GM19467 (cell line): Measurements from ENCODE around the gene SEMG1.

Experiments used
- ATAC-seq: cut with Tn5 transposase; IDR thresholded peaks from one replicate; pipeline ENCODE4 v1.9.1; 2021; ENCODE audit warnings: mild to moderate bottlenecking, moderate library complexity; ENCODE audit not compliant: unreplicated experiment

Gene SEMG1

GRCh38 chr20:45206725-45207124 lies at the start of gene SEMG1:
SEMG1 (plus strand) TSS chr20:45207033; CDS start chr20:45207054, 21 bp downstream.
- no peak for ATAC-seq

- ATAC-seq: no peak
Measured at GRCh38 chr20:45157962-45158361, 48.9 kb upstream of the SEMG1 start.

- ATAC-seq: no peak
Measured at GRCh38 chr20:45163083-45163803, 43.6 kb upstream of the SEMG1 start.

- no peak for ATAC-seq
Measured at GRCh38 chr20:45164906-45165305, 41.9 kb upstream of the SEMG1 start.

- no peak for ATAC-seq
Measured at GRCh38 chr20:45173522-45173921, 33.3 kb upstream of the SEMG1 start.

- ATAC-seq: no peak
Measured at GRCh38 chr20:45174434-45175364, 32.1 kb upstream of the SEMG1 start, which contains the start of gene PI3. PI3 (plus strand) TSS chr20:45174902; CDS start chr20:45174923, 21 bp downstream.

- ATAC-seq: no peak
Measured at GRCh38 chr20:45176526-45177267, 30.1 kb upstream of the SEMG1 start.

- no peak for ATAC-seq
Measured at GRCh38 chr20:45179166-45179565, 27.7 kb upstream of the SEMG1 start.

GRCh38 chr20:45181639-45182038 lies 25.2 kb upstream of the SEMG1 start:
- ATAC-seq: no peak

- no peak for ATAC-seq
Measured at GRCh38 chr20:45183084-45183483, 23.7 kb upstream of the SEMG1 start.

GRCh38 chr20:45187693-45188092 lies 19.1 kb upstream of the SEMG1 start:
- no peak for ATAC-seq

- no peak for ATAC-seq
Measured at GRCh38 chr20:45189067-45189609, 17.7 kb upstream of the SEMG1 start.

- no peak for ATAC-seq
Measured at GRCh38 chr20:45189861-45190260, 17.0 kb upstream of the SEMG1 start.

- ATAC-seq: no peak
Measured at GRCh38 chr20:45191926-45192325, 14.9 kb upstream of the SEMG1 start.

- ATAC-seq: no peak
Measured at GRCh38 chr20:45193331-45193730, 13.5 kb upstream of the SEMG1 start.

- ATAC-seq: no peak
Measured at GRCh38 chr20:45209924-45210323, 3.1 kb downstream of the SEMG1 start.

GRCh38 chr20:45211569-45212474 lies 5.0 kb downstream of the SEMG1 start:
- no peak for ATAC-seq

- no peak for ATAC-seq
Measured at GRCh38 chr20:45212836-45213235, 6.0 kb downstream of the SEMG1 start.

GRCh38 chr20:45218124-45218523 lies 11.3 kb downstream of the SEMG1 start:
- ATAC-seq: no peak

GRCh38 chr20:45218636-45219035 lies 11.8 kb downstream of the SEMG1 start:
- ATAC-seq: no peak
